ENCODE data around the gene CLSTN1.
A peak's percentile ranks its signal among the peaks of the same experiment; 100 is the strongest.
"Not testable (repeated sequence)": the region's sequence is repeated elsewhere in the genome, so short reads cannot be mapped to it uniquely, and the experiment has no call there.

The CLSTN1 gene

DNA sequence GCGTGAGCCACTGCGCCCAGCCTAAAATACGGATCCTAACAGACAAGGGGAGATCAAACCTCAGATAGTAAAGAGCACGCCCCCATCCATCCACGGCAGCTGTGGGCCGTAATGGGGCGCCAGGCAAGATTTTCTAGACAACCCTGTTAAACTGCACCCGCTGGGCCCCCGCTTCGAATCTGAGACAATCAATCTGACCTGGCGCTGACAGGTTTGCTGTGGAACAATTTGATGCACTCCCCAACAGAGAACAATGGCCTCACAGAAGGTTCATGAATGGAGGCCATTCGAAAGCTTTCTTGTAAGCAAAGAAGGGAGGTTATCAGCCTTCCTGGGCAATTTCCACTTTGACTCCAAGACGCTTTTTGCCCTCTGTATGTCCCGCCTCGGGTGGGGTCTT is 30.5 kb downstream of the CLSTN1 start:
- Histone ChIP-seq H3K4me3 (ENCODE audit: low read depth, low read length) (no peak overlapping the region), H3K9me3 (no peaks in the 10 kb centered on the region), H3K4me1 (no peaks in the 10 kb centered on the region), H3K36me3 (no peaks in the 10 kb centered on the region), H3K27me3 (no peaks in the 10 kb centered on the region)
- DNase-seq, result no peak
- TF ChIP-seq, protein P1, sequence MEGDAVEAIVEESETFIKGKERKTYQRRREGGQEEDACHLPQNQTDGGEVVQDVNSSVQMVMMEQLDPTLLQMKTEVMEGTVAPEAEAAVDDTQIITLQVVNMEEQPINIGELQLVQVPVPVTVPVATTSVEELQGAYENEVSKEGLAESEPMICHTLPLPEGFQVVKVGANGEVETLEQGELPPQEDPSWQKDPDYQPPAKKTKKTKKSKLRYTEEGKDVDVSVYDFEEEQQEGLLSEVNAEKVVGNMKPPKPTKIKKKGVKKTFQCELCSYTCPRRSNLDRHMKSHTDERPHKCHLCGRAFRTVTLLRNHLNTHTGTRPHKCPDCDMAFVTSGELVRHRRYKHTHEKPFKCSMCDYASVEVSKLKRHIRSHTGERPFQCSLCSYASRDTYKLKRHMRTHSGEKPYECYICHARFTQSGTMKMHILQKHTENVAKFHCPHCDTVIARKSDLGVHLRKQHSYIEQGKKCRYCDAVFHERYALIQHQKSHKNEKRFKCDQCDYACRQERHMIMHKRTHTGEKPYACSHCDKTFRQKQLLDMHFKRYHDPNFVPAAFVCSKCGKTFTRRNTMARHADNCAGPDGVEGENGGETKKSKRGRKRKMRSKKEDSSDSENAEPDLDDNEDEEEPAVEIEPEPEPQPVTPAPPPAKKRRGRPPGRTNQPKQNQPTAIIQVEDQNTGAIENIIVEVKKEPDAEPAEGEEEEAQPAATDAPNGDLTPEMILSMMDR (IDR thresholded peaks at IDR 0.05; ENCODE audit: low read depth, low read length), result no peak

DNA sequence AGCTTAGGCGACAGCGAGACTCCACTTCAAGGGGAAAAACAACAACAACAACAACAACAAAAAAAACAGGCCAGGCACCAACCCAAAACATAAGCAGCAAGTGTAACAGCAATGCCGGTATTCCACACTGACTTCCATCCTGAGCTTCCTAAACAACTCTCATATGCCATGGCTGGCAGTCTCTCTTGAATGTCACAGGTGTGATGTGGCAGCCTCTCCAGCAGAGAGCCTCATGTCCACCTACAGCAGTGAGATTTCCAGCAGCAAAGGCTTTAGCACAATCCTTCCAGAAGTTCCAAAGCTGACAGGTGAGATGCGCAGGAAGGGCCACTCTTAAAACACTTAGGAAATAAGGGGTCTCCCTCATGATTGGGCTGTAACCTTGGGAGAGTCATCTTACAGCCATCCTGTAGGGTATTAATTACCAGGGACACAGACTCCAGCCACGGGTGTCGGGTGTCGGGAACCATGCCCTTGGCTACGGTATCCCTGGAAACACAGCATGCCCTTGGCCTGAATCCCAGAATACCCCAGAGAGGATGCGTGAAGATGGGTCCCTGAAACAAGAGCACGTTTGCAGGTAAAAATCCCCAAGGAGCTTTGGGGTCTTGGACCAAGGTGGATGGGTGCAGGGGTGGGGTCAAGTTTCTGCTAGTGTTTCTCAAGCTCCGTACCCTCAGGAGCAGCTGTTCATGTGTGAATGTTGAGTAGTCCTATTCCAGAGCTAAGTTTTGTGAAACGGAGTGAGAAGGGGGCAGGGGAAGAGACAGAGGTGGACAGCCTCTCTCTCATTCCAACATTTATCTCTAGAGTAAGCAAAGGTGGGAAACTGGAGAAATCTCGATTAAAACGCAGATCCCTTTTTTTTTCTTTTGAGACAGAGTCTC is 31.4 kb downstream of the CLSTN1 start:
- H3K4me1 ChIP-seq, result no peaks in the 10 kb centered on the region
- H3K9me3 ChIP-seq, result no peaks in the 10 kb centered on the region
- H3K4me3 ChIP-seq (ENCODE audit: low read depth, low read length), result no peak overlapping the region
- no peaks in the 10 kb centered on the region for H3K27me3 ChIP-seq
- TF ChIP-seq, protein P1 (IDR thresholded peaks at IDR 0.05; ENCODE audit: low read depth, low read length), result no peak
- peak; percentile 51 for DNase-seq
- H3K36me3 ChIP-seq, result no peaks in the 10 kb centered on the region

DNA sequence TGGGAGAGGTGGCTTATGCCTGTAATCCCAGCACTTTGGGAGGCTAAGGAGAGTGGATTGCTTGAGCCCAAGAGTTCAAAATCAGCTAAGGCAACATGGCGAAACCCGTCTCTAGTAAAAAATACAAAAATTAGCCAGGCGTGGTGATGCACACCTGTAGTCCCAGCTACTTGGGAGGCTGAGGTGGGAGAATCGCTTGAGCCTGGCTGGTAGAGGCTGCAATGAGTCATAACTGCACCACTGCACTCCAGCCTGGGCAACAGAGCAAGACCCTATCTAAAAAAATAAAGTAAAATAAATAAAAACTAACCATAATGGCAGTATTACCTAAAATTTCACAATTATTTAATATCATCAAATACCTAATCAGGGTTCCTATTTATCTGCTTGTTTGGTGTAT is 34.1 kb downstream of the CLSTN1 start:
- not testable (repeated sequence) for DNase-seq; H3K36me3 ChIP-seq; H3K9me3 ChIP-seq; H3K4me1 ChIP-seq; H3K27me3 ChIP-seq; H3K4me3 ChIP-seq (ENCODE audit: low read depth, low read length)

DNA sequence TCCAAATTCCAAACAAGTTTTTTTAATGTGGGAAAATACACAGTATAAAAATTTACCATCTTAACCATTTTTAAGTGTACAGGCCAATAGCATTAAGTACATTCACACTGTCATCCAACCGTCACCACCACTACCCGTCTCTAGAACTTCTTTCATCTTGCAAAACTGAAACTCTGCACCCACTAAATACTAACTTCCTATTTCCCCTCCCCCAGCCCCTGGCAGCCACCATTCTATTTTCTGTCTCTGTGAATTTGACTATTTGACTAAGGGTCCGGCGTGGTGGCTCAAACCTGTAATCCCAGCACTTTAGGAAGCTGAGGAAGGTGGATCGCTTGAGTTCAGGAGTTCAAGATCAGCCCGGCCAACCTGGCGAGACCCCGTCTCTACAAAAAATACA is 36.1 kb downstream of the CLSTN1 start:
- Histone ChIP-seq H3K9me3 (no peaks in the 10 kb centered on the region), H3K36me3 (no peaks in the 10 kb centered on the region), H3K4me3 (ENCODE audit: low read depth, low read length) (no peak overlapping the region), H3K4me1 (no peaks in the 10 kb centered on the region), H3K27me3 (no peaks in the 10 kb centered on the region)
- TF ChIP-seq, protein P1 (IDR thresholded peaks at IDR 0.05; ENCODE audit: low read depth, low read length), result no peak
- DNase-seq, result no peak

DNA sequence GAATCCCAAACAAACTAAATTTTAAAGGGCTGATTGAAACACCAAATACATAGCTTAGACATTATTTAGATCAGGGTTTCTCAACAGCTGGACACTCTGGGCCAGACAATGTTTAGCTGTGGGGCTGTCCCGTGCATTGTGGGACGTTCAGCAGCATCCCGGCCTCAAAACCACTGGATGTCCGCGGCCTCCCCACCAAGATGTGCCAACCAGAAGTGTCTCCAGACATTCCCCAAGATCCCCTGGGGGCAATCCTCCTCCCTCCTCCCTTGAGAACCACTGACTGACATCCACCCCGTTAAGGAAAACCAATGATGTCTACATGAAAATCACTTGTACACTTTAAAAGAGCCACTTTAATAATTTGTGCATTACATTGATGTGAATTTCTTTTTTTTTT is 38.4 kb downstream of the CLSTN1 start:
- DNase-seq, result no peak
- no peaks in the 10 kb centered on the region for H3K36me3 ChIP-seq
- no peaks in the 10 kb centered on the region for H3K4me1 ChIP-seq
- no peaks in the 10 kb centered on the region for H3K9me3 ChIP-seq
- H3K4me3 ChIP-seq (ENCODE audit: low read depth, low read length), result no peak overlapping the region
- H3K27me3 ChIP-seq, result no peaks in the 10 kb centered on the region
- TF ChIP-seq, protein P1 (IDR thresholded peaks at IDR 0.05; ENCODE audit: low read depth, low read length), result no peak

DNA sequence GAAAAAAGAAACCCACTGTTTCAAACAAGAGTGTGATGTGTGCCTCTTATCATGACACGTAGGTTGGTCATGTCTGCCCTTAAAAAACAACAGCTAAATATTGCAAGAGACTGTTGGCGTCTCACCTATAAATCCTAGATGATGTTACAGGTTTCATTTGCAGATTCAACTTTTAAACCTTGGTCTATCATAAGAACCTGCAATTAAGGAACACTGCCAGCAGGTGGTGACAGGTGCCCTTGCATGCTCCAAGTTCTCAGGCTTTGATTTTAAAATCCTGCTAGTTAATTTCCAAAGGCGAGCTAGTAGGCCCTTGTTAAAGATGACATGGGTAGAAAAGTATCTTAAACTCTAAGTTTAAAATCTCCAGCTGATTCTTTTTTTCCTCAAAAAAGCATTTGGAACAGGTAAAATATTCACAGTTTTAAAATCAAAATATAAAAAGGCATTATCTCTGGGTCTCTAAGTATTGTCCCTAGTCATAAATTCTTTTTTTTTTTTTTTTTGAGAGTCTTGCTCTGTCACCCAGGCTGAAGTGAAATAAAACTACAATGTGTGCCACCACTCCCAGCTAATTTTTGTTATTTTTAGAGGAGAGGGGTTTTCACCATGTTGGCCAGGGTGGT is 39.1 kb downstream of the CLSTN1 start:
- H3K4me1 ChIP-seq, result no peaks in the 10 kb centered on the region
- H3K9me3 ChIP-seq, result no peaks in the 10 kb centered on the region
- TF ChIP-seq, protein P1 (IDR thresholded peaks at IDR 0.05; ENCODE audit: low read depth, low read length), result peak; percentile 68
- H3K4me3 ChIP-seq (ENCODE audit: low read depth, low read length), result no peak overlapping the region
- DNase-seq, result peak; percentile 39
- H3K27me3 ChIP-seq, result no peaks in the 10 kb centered on the region
- no peaks in the 10 kb centered on the region for H3K36me3 ChIP-seq
